HG03045 (cell line): ENCODE data around the gene MZB1.
A peak's percentile ranks its signal among the peaks of the same experiment; 100 is the strongest.

Source experiments
- ATAC-seq: cut with Tn5 transposase; IDR thresholded peaks from one replicate; pipeline ENCODE4 v1.9.1; 2021; ENCODE audit warnings: mild to moderate bottlenecking, moderate library complexity; ENCODE audit not compliant: unreplicated experiment

Gene MZB1, protein sequence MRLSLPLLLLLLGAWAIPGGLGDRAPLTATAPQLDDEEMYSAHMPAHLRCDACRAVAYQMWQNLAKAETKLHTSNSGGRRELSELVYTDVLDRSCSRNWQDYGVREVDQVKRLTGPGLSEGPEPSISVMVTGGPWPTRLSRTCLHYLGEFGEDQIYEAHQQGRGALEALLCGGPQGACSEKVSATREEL

GRCh38 chr5:139389701-139390638 is at the start of gene MZB1:
Gene MZB1 (minus strand): TSS chr5:139389913. CDS start chr5:139389856, 57 bp downstream.
- peak; percentile 32 for ATAC-seq

DNA sequence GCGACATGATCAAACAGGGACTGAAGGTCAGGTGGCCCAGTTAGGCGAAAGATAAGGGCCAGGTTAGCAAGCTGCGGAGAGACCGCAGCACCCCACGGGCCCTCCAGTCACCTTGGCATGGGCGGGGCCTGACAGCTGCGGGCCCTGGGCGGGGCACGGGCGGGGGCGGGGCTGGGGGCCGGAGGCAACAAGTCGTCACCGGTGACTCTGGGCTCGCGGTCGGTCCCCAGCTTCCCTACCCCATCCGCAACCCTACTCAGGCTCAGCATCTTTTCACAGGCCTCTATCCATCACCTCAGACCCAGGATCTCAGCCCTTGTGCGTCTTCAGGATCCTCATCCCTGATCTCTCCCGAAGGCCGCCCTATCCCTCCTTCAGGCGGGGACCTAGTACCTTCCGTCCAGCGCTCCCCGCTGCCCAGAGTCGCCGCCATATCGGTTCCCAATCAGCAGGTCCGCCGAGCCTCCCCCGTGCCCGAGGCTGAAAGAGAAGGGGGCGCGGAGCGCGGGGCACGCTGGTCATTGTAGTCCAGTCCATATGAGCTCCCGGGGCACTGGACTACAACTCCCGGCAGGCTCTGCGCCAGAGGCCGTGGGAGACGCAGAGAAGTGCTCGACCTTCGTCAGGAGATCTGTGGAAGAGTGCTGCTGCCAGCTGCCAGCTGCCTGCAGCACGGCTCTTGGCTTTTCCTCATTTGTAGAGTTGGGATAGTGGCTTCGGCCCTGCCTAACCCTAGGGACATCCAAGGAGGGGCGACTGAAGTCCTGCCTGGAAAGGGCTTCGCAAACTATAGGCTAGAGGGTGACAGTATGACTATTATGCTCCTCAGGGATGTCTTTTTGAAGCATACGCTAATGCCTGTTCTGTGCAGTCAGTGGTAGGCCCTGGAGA is 49.5 kb upstream of the MZB1 start, which contains the start of gene DNAJC18:
Gene DNAJC18, minus strand, starts transcription at position 513 of the 891 bp plus-strand sequence. Its CDS starts 80 bp downstream, at position 433.
- ATAC-seq, result peak; percentile 94

DNA sequence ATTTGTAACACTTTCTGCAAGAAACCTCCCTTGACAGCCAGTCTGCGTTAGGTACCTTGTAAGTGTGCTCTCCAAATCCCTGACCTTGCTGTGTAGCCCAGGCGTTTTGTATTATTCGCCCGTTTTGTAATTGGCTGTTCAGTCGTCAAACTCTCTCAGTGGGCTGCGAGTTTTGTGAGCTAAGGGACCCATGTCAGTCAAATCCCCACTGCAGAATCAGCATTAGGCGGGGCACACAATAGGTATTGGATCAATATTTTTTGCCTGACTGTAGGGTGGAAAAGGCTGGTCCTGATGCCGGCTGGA is 48.9 kb upstream of the MZB1 start:
- ATAC-seq, result no peak

DNA sequence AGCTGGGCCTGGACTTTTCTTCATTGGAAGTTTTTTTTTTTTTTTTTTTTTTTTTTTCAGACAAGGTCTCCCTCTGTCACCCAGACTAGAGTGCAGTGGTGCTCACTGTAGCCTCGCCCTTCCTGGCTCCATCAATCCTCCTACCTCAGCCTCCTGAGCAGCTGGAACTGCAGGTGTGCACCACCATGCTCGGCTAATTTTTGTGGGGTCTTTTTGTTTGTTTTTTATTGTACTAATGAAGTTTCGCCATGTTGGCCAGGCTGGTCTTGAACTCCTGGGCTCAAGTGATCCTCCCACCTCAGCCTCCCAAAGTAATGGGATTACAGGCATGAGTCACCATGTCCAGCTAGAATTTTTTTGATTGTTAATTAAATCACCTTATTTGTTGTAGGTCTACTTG is 46.0 kb upstream of the MZB1 start:
- ATAC-seq, result no peak

- ATAC-seq, result no peak
Observed at GRCh38 chr5:139431706-139432105, 42.0 kb upstream of the MZB1 start.

DNA sequence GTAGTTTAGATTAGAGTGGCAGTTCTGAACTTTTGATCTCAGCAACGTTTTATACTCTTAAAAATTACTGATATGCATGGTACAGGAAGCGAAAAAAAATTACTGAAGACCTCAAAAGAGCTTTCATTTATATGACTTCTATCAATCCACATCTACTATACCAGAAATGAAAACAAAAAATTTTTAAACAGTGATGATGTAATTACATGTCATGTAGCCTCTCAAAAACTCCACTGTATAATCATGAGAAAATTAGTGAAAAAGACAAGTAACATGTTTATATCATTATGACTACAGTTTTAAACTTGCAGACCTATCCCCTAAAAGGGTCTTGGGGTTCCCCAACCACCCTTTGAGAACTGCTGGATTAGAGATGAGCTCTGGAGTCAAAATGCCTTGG is 40.3 kb upstream of the MZB1 start:
- no peak for ATAC-seq

DNA sequence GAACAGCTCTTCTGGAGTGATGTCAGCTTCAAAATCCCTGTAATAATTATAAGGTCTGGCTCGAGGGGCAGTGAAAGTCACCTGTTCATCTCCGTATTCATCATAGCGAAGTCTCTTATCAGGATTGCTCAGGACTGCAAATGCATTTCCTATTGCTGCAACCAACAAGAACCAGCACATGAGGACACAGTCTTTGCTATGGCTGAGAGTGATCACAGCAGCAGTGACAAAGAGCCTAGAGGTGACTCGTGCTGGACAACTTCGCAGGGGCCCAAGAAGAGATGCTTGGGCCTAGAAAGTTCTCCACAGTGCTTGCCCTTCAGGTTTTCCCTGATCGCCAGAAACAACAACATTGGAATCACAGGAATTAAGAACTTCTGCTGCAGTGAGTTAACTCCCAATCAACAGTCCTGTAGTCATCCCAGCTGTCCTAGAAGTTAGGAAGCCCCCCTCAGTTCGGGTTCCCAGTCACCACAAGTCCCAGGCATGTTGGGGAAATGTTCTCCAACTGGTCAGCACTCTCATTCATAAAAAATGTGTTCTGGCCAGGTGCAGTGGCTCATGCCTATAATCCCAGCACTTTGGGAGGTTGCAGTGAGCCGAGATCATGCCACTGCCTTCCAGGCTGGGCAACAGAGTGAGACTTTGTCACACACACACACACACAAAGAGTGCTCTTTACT is 36.6 kb upstream of the MZB1 start:
- ATAC-seq, result no peak

DNA sequence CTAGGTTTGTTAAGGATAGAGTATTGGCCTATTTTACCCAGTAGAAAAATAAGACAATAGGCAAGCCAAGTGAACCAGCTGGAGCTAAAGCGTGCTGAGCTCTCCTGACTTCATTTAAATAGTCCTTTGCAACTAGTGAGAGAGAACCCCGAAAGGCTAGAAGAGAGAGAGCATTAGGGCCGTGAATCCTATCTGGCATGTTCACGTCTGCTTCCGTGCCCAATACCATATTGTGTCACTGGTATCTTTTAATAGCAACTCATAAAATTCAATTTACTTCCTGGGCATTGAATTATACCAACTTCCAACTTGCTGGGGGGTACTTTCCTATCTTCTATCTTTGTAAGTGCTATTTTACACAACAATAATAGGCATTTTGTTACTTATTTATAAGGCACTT is 35.8 kb upstream of the MZB1 start:
- ATAC-seq, result no peak

DNA sequence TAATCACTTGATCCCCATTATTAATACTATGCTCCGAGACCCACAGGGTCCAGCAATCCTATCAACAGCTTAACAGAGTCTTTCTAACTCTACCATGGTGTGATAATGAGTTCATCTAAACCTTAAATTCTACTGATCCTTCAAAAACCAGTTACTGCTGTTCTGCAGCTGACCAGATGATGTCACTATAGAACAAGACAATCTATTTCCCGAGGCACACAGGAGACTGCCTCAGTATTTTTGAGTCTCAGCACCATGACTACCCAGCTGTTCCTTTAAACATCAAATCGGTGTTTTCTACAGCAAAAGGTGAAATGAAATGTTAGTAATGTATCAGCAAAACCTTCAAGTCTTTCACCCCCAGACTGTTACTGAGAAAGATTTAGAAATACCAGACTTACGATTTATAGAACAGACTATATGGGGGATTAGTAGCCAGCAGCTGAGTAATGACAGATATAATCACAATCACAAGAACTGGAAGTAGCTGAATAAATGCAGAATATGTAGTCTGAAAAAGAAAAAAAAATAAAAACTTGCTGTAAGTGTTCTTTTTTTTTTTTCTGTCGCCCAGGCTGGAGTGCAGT is 32.7 kb upstream of the MZB1 start:
- ATAC-seq, result no peak

- no peak for ATAC-seq
Observed at GRCh38 chr5:139419226-139420192, 29.8 kb upstream of the MZB1 start.

DNA sequence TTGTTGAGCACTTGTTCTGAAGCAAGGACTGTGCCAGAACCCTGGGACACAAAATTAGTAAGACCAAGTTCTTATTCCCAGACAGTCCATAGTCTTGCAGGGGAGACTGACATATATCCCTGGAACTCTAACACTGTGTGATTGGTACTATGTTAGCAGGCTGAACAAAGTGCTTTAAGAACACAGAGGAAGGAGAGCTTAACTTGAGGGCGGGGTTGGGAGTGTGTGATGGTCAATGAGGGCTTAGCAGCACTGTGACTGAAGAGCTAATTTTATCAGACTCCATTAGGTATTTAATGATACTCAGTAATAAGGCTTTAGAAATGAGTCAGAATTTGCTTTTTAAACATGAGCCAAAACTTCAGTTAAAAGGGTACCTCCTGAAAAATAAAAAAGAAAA is 29.1 kb upstream of the MZB1 start:
- ATAC-seq, result no peak

GRCh38 chr5:139417214-139417613 is 27.5 kb upstream of the MZB1 start:
- ATAC-seq, result no peak

- no peak for ATAC-seq
Observed at GRCh38 chr5:139416651-139417050, 26.9 kb upstream of the MZB1 start.

DNA sequence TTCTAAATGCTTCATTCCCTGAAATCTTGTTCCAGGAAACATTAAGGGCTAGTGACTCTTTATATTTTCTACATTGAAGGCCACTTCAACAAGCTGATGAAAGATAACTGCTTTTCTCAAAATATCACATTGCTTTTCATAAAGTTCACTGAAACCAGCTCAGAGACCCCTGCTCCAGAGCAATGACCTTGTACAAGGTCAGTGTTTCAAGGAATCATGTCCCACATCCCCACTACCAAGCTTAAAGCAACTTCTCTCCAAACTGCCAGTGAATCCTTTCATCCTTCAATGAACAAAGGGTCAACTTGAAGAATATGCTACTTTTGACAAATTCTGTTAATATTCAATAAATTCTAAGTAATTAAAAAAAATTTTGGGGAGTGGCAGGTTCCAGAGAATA is 26.2 kb upstream of the MZB1 start:
- ATAC-seq, result no peak

DNA sequence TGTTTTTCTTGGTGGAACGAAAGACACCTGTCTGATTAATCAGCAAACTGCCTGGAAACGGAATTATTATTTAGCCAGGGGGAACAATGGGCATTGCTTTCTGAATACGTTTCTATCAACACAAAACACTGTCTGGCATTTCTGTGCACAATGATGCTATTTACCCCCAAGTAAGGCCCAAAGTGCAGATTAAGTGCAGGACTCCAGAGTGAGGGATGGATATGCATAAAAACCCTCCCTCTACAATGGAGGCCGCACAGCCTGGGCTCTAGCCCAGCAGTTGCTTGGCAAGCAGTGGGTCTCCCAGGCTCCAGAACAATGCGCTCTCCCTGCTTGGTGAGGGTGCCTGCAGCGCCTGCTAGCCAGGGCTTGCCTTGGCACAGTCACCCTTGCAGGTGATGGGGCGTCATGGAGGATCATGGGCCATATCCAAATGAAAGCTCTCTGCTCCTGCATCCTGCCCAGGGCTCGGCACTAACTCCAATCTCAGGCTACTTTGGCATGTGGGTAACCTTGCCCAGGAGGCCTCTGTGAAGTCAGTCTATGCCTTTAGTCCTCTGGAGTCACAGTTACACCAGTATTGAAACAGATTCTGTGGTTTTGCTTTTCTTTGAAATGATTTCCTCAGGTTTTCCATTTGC is 25.6 kb upstream of the MZB1 start:
- no peak for ATAC-seq

DNA sequence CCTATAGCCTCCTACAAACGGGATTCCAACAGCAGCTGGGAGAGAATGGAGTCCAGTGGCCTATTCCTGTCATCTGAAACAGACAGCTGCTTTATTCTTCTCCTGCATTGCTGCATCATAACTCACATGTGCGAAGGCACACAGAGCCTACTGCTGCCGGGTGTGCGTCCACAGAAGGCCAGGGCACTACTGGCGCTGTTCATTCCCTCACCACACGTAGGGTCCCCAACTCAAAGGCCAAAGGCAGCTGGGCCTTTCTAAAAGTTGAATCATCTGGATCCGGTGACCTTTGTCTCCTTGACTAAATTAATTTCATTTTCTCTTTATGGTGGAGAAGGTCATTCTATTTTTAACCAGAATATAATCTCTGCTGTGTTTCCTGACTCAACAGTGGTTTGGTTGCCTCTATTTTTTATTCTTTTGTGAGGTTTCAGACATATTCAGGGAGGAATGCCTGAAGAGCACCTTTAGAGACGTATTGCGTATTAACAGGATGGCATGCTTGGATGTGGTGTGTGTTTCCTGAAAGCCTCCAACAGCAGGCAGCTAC is 24.9 kb upstream of the MZB1 start:
- no peak for ATAC-seq

DNA sequence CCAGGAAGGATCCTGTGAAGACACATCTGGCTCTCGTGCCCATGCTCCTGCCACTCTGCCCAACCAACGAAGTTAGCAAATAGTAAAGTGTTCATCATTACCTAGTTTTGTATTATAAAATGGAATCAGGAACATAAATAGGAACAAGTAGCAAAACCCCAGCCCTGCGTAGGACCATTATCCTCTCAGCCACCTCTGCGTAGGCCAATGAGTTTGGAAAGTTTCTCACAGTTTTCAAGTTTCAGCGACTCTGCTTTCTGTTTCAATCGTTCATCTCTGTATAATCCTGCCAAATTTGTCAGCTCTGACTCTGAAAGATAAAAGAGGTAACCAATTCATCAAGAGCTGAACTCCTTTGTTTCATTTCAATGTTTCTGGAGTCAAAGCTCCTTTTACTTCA is 24.2 kb upstream of the MZB1 start:
- no peak for ATAC-seq

DNA sequence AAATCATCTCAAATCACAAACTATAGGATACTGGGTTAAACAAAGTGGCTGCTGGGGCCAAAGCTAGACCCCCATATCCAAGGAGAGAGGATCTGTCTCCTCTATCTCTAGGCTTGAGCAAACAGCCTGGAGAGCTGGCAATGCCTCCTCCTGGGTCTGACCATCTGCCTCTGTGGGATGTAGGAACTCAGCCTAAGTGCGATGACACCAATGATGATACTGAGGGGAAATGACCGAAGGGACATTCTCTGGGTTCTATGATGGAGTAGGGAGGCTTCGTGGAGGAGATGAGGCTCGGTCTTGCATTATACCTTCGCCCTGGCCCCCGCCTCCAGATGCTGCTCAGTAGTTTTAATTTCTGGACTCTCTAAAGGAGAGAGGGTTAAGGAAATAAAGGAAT is 23.4 kb upstream of the MZB1 start:
- no peak for ATAC-seq
